K562 (cell line): ENCODE data around the gene MOCS3. TPM values are rescaled to one million over a fixed set of nuclear protein-coding genes. Genes with fewer than 3 reads are reported as not detected.

Source experiments
- BHLHE40 ChIP-seq: IDR thresholded peaks from 2 replicates; pipeline ENCODE4 v1.6.1; 2011; ENCODE audit warnings: low read length, improper control_type of control experiment
- CBFA2T2 ChIP-seq: fragments of 450-650 bp; conservative IDR thresholded peaks from 2 replicates; pipeline ENCODE4 v1.6.1; 2017; ENCODE audit warnings: mild to moderate bottlenecking
- EHMT2 ChIP-seq: fragments of 450-650 bp; IDR thresholded peaks from 2 replicates; pipeline ENCODE4 v1.6.1; 2018; ENCODE audit warnings: antibody characterized with exemption
- ELF2 ChIP-seq: fragments of 250-450 bp; sonication (Bioruptor Pico); IDR thresholded peaks from 2 replicates; pipeline ENCODE4 v1.5.0; 2021; ENCODE audit warnings: mild to moderate bottlenecking
- ELK3 ChIP-seq: fragments of 450-650 bp; formaldehyde crosslinking; IDR thresholded peaks from 2 replicates; pipeline ENCODE4 v1.4.0; 2020; ENCODE audit warnings: mild to moderate bottlenecking
- KAT7 ChIP-seq: sonication (generic); formaldehyde crosslinking; IDR thresholded peaks from 2 replicates; pipeline ENCODE4 v1.8.0; 2022; ENCODE audit warnings: missing genetic modification reagents, mild to moderate bottlenecking, borderline replicate concordance
- KLF6 ChIP-seq: fragments of 250-450 bp; sonication (Bioruptor Pico); IDR thresholded peaks from 2 replicates; pipeline ENCODE4 v1.4.0; 2020; ENCODE audit warnings: mild to moderate bottlenecking, moderate library complexity, borderline replicate concordance
- MEF2D ChIP-seq: conservative IDR thresholded peaks from 2 replicates; pipeline ENCODE4 v1.6.1; 2016; ENCODE audit warnings: low read depth, missing genetic modification characterization, missing compliant biosample characterization
- NUFIP1 ChIP-seq: fragments of 450-650 bp; IDR thresholded peaks from 2 replicates; pipeline ENCODE4 v1.6.1; 2018; ENCODE audit not compliant: partially characterized antibody
- PPARD ChIP-seq: fragments of 250-450 bp; sonication (Bioruptor Pico); IDR thresholded peaks from 2 replicates; pipeline ENCODE4 v1.8.0; 2022; ENCODE audit warnings: inconsistent platforms, mild to moderate bottlenecking, moderate library complexity
- SMARCA4 ChIP-seq: fragments of 450-650 bp; IDR thresholded peaks from 2 replicates; pipeline ENCODE4 v1.6.1; 2016
- SPI1 ChIP-seq: IDR thresholded peaks from 2 replicates; pipeline ENCODE4 v1.6.1; 2011; ENCODE audit warnings: low read depth, low read length, control low read depth, borderline replicate concordance
- SREBF2 ChIP-seq: sonication (generic); formaldehyde crosslinking; IDR thresholded peaks from 2 replicates; pipeline ENCODE4 v1.4.0; 2020; ENCODE audit warnings: mild to moderate bottlenecking, missing genetic modification reagents
- SRSF7 ChIP-seq: fragments of 200-400 bp; formaldehyde crosslinking; optimal IDR thresholded peaks from 2 replicates; pipeline ENCODE3; 2017; ENCODE audit warnings: mild to moderate bottlenecking, low read depth, low read length
- ZBED1 ChIP-seq: IDR thresholded peaks from 2 replicates; pipeline ENCODE4 v1.6.1; 2014
- ZBTB2 ChIP-seq: fragments of 450-650 bp; IDR thresholded peaks from 2 replicates; pipeline ENCODE4 v1.6.1; 2016; ENCODE audit warnings: antibody characterized with exemption
- ZBTB49 ChIP-seq: sonication (generic); formaldehyde crosslinking; IDR thresholded peaks from 2 replicates; pipeline ENCODE4 v1.8.0; 2022; ENCODE audit warnings: missing genetic modification reagents, mild to moderate bottlenecking, borderline replicate concordance
- ZNF232 ChIP-seq: sonication (generic); formaldehyde crosslinking; IDR thresholded peaks from 2 replicates; pipeline ENCODE4 v1.8.0; 2022; ENCODE audit warnings: mild to moderate bottlenecking, missing genetic modification reagents
- polyA plus RNA-seq, 8 experiments: library from polyadenylated mRNA; depleted of rRNA in 4 of 8; stranded (reverse) in 5 of 8; unstranded in 3 of 8; fragments of >200 nt; fragmentation: Nextera tagmentation in 2 of 8; fragmentation: Illumina TruSeq in 1 of 8; extraction: Ambion mirVana in 2 of 8; extraction: Trizol in 1 of 8; gene quantifications; 2 replicates each; pipeline versions ENCODE4 v1.2.1 to v1.2.3, GENCODE V29; 2011 to 2014; ENCODE audit warnings: inconsistent platforms in 1 of 8, missing spikeins in 1 of 8
- total RNA-seq, 7 experiments: library from RNA; depleted of rRNA in 6 of 7; stranded (reverse); fragments of >200 nt in 6 of 7; fragmentation: Illumina TruSeq in 2 of 7; extraction: Trizol in 2 of 7; gene quantifications; 2 replicates each; pipeline versions ENCODE4 v1.2.1 to v1.2.3, GENCODE V29; 2011 to 2021; ENCODE audit warnings: low replicate concordance in 1 of 7
- TF ChIP-seq, protein P1 (sequence below): sonication (generic); formaldehyde crosslinking; IDR thresholded peaks from 2 replicates; pipeline ENCODE4 v1.8.1; 2023; ENCODE audit warnings: mild to moderate bottlenecking, missing genetic modification reagents, moderate library complexity
- TF ChIP-seq, protein P2 (sequence below): IDR thresholded peaks from 2 replicates; pipeline ENCODE4 v1.6.1; 2016; ENCODE audit warnings: missing genetic modification characterization, missing compliant biosample characterization

Gene MOCS3
- total and polyA plus RNA-seq, 9 of the 15 experiments (the other 6 are each of a cell fraction or from before 2014, with no cell fraction given) = 0.70 to 6.2 (median 2.9) TPM

GRCh38 chr20:50957798-50958614, 612 bp upstream of the MOCS3 start, which contains the start of gene DPM1 (continued):
- TF ChIP-seq ZBTB49 (CRISPR knock-in tag) (peak; percentile 64; the same call in 1 of the 2 replicates), KAT7 (CRISPR knock-in tag) (peak; percentile 39; the same call in 1 of the 2 replicates), NUFIP1 (no peak), EHMT2 (0 out of 2 replicates have a peak, but pooled peaks have one; percentile 2), BHLHE40 (no peak), SPI1 (peak; percentile 18; the same call in 1 of the 2 replicates), CBFA2T2 (no peak), KLF6 (CRISPR knock-in tag) (no peak), ELF2 (CRISPR knock-in tag) (no peak), ELK3 (no peak), ZBTB2 (no peak), SREBF2 (no peak), ZBED1 (no peak), SMARCA4 (no peak), MEF2D (tag) (no peak), ZNF232 (CRISPR knock-in tag) (peak; percentile 85), SRSF7 (no peak), PPARD (no peak)
- TF ChIP-seq, protein P1, sequence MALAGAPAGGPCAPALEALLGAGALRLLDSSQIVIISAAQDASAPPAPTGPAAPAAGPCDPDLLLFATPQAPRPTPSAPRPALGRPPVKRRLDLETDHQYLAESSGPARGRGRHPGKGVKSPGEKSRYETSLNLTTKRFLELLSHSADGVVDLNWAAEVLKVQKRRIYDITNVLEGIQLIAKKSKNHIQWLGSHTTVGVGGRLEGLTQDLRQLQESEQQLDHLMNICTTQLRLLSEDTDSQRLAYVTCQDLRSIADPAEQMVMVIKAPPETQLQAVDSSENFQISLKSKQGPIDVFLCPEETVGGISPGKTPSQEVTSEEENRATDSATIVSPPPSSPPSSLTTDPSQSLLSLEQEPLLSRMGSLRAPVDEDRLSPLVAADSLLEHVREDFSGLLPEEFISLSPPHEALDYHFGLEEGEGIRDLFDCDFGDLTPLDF (CRISPR knock-in tag) = peak; percentile 82
- TF ChIP-seq, protein P2, sequence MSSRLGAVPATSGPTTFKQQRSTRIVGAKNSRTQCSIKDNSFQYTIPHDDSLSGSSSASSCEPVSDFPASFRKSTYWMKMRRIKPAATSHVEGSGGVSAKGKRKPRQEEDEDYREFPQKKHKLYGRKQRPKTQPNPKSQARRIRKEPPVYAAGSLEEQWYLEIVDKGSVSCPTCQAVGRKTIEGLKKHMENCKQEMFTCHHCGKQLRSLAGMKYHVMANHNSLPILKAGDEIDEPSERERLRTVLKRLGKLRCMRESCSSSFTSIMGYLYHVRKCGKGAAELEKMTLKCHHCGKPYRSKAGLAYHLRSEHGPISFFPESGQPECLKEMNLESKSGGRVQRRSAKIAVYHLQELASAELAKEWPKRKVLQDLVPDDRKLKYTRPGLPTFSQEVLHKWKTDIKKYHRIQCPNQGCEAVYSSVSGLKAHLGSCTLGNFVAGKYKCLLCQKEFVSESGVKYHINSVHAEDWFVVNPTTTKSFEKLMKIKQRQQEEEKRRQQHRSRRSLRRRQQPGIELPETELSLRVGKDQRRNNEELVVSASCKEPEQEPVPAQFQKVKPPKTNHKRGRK (tag) = no peak
